ENCODE measurements around the gene ASIC3. TPM values are rescaled to one million over a fixed set of nuclear protein-coding genes. Genes with fewer than 3 reads are reported as not detected.

Gene ASIC3
- total RNA-seq, 6 experiments from 2014 or later = 0.53 to 1.2 (median 1.2) TPM

DNA sequence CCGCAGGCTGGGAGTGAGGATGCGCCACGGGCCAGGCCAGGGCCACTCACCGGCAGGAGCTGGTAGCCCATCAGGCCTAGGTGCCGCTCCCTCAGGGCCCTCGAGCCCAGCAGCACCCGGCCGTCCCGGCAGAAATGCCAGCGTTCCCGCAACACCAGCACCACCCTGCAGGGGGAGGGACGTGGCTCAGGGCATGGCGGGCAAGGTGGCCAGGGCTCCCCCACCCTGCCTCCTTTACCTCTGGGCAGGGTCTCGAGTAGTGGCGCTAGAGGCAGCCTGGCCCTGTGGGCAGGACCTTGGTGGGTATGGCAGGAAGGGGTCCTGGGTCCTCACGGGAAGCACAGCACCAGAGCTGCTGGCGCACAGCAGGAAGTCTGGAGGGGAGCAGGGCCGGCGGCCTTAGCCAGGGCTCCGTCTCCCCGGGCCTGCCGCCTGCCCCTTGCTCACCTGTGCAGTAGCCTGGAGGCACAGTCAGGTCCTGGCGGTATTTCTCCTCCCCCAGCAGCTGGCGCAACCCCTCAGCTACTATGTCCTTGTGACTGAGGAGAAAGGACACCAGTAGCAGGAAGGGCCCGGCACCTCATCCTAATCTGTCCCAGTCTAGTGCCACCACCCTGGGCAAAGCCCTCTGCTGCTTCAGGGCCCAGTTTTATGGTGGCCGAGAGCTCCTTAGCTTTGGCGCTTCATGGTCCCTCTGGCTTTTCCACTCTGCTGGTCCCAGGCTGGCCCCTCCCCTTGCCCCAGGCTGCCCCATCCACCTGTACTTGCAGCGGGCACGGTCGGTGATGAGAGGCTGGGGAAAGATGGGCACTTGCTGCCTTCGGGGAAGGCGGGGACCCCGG, 28.8 kb downstream of the ASIC3 start:
- Histone ChIP-seq H3K27me3 (no peaks in the 10 kb centered on the region), H3K4me3 (no peak overlapping the region), H3K36me3 (peaks cover 0 to 38% (median 23%) of the 10 kb centered on the region in 4 donors), H3K27ac (no peak overlapping the region), H3K9me3 (no peaks in the 10 kb centered on the region), H3K4me1 (peaks cover 0 to 18% (median 8%) of the 10 kb centered on the region in 4 donors)
- DNase-seq = no peak
- intact Hi-C loops (cut with DNase I) = no loop called here
- peak in 1 of 4 donors; percentile 1 for ATAC-seq
- no CpG with 5 or more reads among the region's 33 CpGs for WGBS (ENCODE audit: insufficient coverage, low coverage, low lambda C conversion rate, missing lambda C conversion rate)
- TF ChIP-seq, protein P1, sequence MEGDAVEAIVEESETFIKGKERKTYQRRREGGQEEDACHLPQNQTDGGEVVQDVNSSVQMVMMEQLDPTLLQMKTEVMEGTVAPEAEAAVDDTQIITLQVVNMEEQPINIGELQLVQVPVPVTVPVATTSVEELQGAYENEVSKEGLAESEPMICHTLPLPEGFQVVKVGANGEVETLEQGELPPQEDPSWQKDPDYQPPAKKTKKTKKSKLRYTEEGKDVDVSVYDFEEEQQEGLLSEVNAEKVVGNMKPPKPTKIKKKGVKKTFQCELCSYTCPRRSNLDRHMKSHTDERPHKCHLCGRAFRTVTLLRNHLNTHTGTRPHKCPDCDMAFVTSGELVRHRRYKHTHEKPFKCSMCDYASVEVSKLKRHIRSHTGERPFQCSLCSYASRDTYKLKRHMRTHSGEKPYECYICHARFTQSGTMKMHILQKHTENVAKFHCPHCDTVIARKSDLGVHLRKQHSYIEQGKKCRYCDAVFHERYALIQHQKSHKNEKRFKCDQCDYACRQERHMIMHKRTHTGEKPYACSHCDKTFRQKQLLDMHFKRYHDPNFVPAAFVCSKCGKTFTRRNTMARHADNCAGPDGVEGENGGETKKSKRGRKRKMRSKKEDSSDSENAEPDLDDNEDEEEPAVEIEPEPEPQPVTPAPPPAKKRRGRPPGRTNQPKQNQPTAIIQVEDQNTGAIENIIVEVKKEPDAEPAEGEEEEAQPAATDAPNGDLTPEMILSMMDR (IDR thresholded peaks at IDR 0.05) = no peak
- no peak for TF ChIP-seq POLR2A (IDR thresholded peaks at IDR 0.05)

DNA sequence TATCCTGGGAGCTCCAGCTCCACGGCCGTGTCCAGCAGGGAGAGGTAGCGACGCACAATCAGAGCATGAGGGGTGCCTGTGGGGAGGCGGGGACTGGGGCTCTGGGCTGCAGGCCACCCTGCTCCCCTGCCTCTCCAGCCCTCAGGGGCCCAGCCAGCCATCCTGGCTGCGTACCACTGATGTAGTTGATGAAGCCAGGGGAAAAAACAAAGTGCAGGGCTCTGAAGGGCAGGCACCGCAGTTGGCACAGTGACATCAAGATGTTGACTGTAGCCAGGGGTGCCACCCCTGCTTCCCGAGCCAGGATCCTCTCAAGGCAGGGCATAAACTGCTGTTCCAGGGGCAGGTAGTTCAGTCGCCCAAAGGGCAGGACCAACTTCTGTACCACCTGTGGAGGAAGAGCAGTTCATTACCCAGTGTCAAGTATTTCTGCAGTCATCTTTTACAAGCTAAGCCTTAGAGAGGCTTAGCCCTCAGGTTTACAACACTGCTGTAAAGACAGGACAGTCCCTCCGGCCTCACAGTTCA, 29.4 kb downstream of the ASIC3 start:
- Histone ChIP-seq H3K4me1 (peaks cover 0 to 22% (median 10%) of the 10 kb centered on the region in 4 donors), H3K9me3 (no peaks in the 10 kb centered on the region), H3K4me3 (no peak overlapping the region), H3K36me3 (peaks cover 0 to 33% (median 21%) of the 10 kb centered on the region in 4 donors), H3K27ac (no peak overlapping the region), H3K27me3 (no peaks in the 10 kb centered on the region)
- no peak for DNase-seq
- intact Hi-C loops (cut with DNase I) = no loop called here
- WGBS (ENCODE audit: insufficient coverage, low coverage, low lambda C conversion rate, missing lambda C conversion rate) = 52% methylated on average over 2 of the region's 10 CpGs
- no peak for TF ChIP-seq POLR2A (IDR thresholded peaks at IDR 0.05)
- TF ChIP-seq, protein P1 (IDR thresholded peaks at IDR 0.05) = no peak
- no peak for ATAC-seq

DNA sequence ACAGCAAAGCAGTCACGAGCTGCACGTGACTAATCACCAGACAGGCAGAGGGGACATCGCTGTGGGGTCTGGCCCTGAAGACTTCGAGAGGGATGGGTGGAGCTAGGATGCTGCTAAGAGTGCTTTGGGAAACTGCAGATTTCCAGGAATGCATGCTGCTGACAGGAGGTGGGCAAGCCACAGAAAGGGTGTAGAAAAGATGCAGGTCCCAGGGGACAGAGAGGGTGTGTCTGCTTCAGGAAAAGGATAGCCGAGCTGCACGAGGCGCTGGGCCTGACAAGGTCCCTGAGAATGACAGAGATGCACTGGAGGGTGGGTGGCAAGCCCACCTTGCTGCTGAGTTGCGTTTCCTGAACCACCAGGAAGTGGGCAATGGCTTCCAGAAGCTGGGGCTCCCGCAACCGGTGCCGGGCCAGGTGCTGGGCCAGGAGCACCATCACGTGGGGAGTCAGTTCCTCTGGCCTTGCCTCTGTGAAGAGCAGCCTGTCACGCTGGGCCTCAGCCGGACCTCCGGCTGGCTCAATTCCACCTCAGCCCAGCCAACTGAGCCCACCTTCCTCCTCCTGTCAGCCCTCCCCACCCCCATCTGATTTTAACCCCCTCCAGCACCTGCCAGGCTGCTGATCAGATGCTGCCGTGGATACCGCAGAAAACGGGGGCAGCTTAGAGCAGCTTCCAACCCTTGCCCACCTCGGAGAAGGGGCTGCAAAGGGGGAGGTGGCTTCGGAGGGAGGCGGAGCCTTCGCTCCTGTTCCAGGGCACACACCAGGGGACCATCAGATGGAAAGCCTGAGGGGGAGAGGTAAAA, 30.1 kb downstream of the ASIC3 start:
- ATAC-seq (no peak), DNase-seq (peak in 1 of 3 donors; percentile 45)
- no peaks in the 10 kb centered on the region for H3K9me3 ChIP-seq
- WGBS (ENCODE audit: insufficient coverage, low coverage, low lambda C conversion rate, missing lambda C conversion rate) = 61% methylated on average over 15 of the region's 22 CpGs
- H3K27me3 ChIP-seq = no peaks in the 10 kb centered on the region
- TF ChIP-seq POLR2A (IDR thresholded peaks at IDR 0.05) = no peak
- no peak overlapping the region for H3K27ac ChIP-seq
- H3K4me1 ChIP-seq = peaks cover 0 to 22% (median 10%) of the 10 kb centered on the region in 4 donors
- peaks cover 0 to 28% (median 17%) of the 10 kb centered on the region in 4 donors for H3K36me3 ChIP-seq
- H3K4me3 ChIP-seq = no peak overlapping the region
- intact Hi-C loops (cut with DNase I) = no loop called here

DNA sequence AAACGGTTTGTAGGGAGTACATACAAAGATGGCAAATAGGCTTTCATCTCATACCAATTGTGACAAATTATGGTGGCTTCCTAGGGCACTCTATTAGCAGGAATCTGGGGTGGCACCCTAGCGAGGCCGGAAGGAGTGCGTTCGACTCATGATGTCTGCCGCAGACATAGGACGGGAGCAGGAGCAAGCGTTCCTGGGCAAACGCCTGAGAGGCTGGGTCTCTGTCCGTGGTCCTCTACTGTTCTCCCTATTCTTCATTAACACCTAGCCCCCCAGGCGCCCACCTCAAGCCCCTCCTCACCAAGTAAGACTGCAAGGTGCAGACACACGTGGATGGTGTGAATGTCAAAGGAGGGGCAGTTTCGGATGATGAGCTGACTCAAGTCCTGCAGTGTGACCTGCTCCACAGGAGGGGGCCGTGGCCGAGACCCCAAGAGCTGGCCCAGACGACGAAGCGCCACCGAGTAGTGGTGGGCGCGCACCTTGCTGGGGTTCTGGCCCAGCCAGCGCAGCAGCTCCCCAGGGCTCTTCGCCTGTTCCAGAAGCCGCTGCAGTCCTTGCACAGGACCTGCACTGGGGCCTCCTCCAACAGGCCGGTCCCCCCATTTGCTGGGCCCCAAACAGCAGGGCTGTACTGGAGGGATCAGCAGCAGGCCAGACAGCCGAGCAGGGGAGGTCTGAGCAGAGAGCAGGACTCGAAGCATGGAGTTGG, 31.0 kb downstream of the ASIC3 start:
- Histone ChIP-seq H3K27ac (no peak overlapping the region), H3K4me1 (peaks cover 0 to 27% (median 10%) of the 10 kb centered on the region in 4 donors), H3K27me3 (no peaks in the 10 kb centered on the region), H3K36me3 (peaks cover 0 to 19% (median 9%) of the 10 kb centered on the region in 4 donors), H3K4me3 (peak overlapping the region; percentile 83 to 99 (median 93)), H3K9me3 (no peaks in the 10 kb centered on the region)
- no peak for TF ChIP-seq POLR2A (IDR thresholded peaks at IDR 0.05)
- TF ChIP-seq, protein P1 (IDR thresholded peaks at IDR 0.05) = no peak
- DNase-seq = peak in 1 of 3 donors; percentile 45
- ATAC-seq = no peak
- intact Hi-C loops (cut with DNase I) = no loop called here
- WGBS (ENCODE audit: insufficient coverage, low coverage, low lambda C conversion rate, missing lambda C conversion rate) = 63% methylated on average over 1 of the region's 27 CpGs

All from right lobe of liver (tissue), 6 donors.